KG1 (cell line): Measurements from ENCODE around the gene FUZ.

Source experiments
- DNase-seq: peaks from one replicate; lab custom pipeline; 2025; lab: John Stamatoyannopoulos, UW

FUZ gene

GRCh38 chr19:49850487-49851342, 37.6 kb upstream of the FUZ start, which contains the start of gene PTOV1:
Gene PTOV1, plus strand, starts transcription at chr19:49851159.
- peak; percentile 94 for DNase-seq

GRCh38 chr19:49850221-49850486, 37.1 kb upstream of the FUZ start:
- DNase-seq: no peak

- DNase-seq: no peak
Measured at GRCh38 chr19:49849433-49850220, 36.5 kb upstream of the FUZ start.

GRCh38 chr19:49848938-49849337, 35.8 kb upstream of the FUZ start:
- DNase-seq: no peak

- no peak for DNase-seq
Measured at GRCh38 chr19:49847731-49848696, 34.9 kb upstream of the FUZ start.

- DNase-seq: no peak
Measured at GRCh38 chr19:49846408-49846807, 33.3 kb upstream of the FUZ start.

GRCh38 chr19:49845414-49845813, 32.3 kb upstream of the FUZ start:
- DNase-seq: no peak

- DNase-seq: no peak
Measured at GRCh38 chr19:49844138-49845095, 31.3 kb upstream of the FUZ start.

GRCh38 chr19:49843265-49843664, 30.2 kb upstream of the FUZ start:
- DNase-seq: no peak

GRCh38 chr19:49840736-49841249, 27.7 kb upstream of the FUZ start:
- no peak for DNase-seq

GRCh38 chr19:49840321-49840720, 27.2 kb upstream of the FUZ start:
- DNase-seq: no peak

GRCh38 chr19:49839713-49840112, 26.6 kb upstream of the FUZ start:
- DNase-seq: no peak

- no peak for DNase-seq
Measured at GRCh38 chr19:49838885-49839588, 25.9 kb upstream of the FUZ start.

GRCh38 chr19:49837425-49837824, 24.3 kb upstream of the FUZ start:
- no peak for DNase-seq

GRCh38 chr19:49837009-49837310, 23.9 kb upstream of the FUZ start:
- no peak for DNase-seq

GRCh38 chr19:49836176-49837008, 23.3 kb upstream of the FUZ start:
- DNase-seq: no peak

- DNase-seq: no peak
Measured at GRCh38 chr19:49835562-49835961, 22.5 kb upstream of the FUZ start.

GRCh38 chr19:49833599-49833998, 20.5 kb upstream of the FUZ start:
- no peak for DNase-seq

GRCh38 chr19:49832556-49832955, 19.5 kb upstream of the FUZ start:
- no peak for DNase-seq

GRCh38 chr19:49831592-49831991, 18.5 kb upstream of the FUZ start:
- no peak for DNase-seq
